Loucy (cell line): ENCODE measurements around the gene LRP10.

ENCODE experiments used
- EZH2phosphoT487 ChIP-seq: fragments of 200-600 bp; IDR thresholded peaks from 2 replicates; pipeline ENCODE4 v1.6.1; 2018; ENCODE audit warnings: antibody characterized with exemption, mild to moderate bottlenecking, moderate library complexity, borderline replicate concordance
- TF ChIP-seq, protein P1 (sequence below): fragments of 200-600 bp; sonication (generic); conservative IDR thresholded peaks from 2 replicates; pipeline ENCODE4 v1.5.1; 2014; ENCODE audit warnings: mild to moderate bottlenecking, antibody characterized with exemption, low read length

DNA sequence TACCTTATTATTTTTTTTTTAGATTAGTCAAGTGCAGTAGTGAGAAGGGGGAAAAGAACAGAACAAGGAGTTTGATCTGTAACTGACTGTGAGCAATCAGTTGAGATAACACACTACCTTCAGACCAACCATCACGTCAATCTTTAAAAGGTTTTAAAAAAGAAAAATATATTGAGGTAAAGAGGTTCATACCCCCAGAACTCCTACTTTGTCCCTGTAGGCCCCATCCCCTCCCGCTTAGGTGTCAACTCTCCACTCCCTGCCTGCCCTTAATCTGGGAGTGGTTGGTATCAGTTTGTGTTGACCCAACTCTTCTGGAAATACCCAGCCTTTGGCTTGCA is 19.0 kb upstream of the LRP10 start:
- TF ChIP-seq, protein P1, sequence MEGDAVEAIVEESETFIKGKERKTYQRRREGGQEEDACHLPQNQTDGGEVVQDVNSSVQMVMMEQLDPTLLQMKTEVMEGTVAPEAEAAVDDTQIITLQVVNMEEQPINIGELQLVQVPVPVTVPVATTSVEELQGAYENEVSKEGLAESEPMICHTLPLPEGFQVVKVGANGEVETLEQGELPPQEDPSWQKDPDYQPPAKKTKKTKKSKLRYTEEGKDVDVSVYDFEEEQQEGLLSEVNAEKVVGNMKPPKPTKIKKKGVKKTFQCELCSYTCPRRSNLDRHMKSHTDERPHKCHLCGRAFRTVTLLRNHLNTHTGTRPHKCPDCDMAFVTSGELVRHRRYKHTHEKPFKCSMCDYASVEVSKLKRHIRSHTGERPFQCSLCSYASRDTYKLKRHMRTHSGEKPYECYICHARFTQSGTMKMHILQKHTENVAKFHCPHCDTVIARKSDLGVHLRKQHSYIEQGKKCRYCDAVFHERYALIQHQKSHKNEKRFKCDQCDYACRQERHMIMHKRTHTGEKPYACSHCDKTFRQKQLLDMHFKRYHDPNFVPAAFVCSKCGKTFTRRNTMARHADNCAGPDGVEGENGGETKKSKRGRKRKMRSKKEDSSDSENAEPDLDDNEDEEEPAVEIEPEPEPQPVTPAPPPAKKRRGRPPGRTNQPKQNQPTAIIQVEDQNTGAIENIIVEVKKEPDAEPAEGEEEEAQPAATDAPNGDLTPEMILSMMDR, result no peak
- TF ChIP-seq EZH2phosphoT487, result no peak
